Aorta (tissue), 5 donors: Measurements from ENCODE around the gene GPR25. TPM values are rescaled to one million over a fixed set of nuclear protein-coding genes. Genes with fewer than 3 reads are reported as not detected.

Experiments used
- ATAC-seq: fragments of 200-7000 bp; cut with Tn5 transposase; one replicate; pipeline ENCODE4 v1.9.1; 2022; ENCODE audit warnings: moderate library complexity; ENCODE audit not compliant: low FRiP score
- DNase-seq, 2 donors: peaks; one replicate each; pipeline ENCODE4 v3.0.0-alpha.2; 2020
- H3K27ac ChIP-seq, 2 donors: one replicate each; pipeline ENCODE4 v1.5.1; 2013; ENCODE audit warnings: low read length in 2 of 2, mild to moderate bottlenecking in 2 of 2, moderate library complexity in 2 of 2, control low read depth in 1 of 2, inconsistent platforms in 1 of 2, low read depth in 1 of 2
- H3K27me3 ChIP-seq, 2 donors: one replicate each; pipeline ENCODE4 v1.6.1; 2013; ENCODE audit warnings: control low read depth in 1 of 2, low read length in 1 of 2, mild to moderate bottlenecking in 1 of 2, moderate library complexity in 1 of 2; ENCODE audit not compliant: insufficient read depth in 2 of 2, control insufficient read depth in 1 of 2
- H3K36me3 ChIP-seq, 2 donors: one replicate each; pipeline ENCODE4 v1.6.1; 2013; ENCODE audit warnings: control low read depth in 1 of 2, low read length in 1 of 2, mild to moderate bottlenecking in 1 of 2; ENCODE audit not compliant: insufficient read depth in 2 of 2, control insufficient read depth in 1 of 2
- H3K4me1 ChIP-seq, 2 donors: one replicate each; pipeline ENCODE4 v1.6.1; 2013; ENCODE audit warnings: low read length in 2 of 2, control low read depth in 1 of 2, mild to moderate bottlenecking in 1 of 2, moderate library complexity in 1 of 2; ENCODE audit not compliant: insufficient read depth in 2 of 2, control insufficient read depth in 1 of 2
- H3K4me3 ChIP-seq, 2 donors: one replicate each; pipeline ENCODE4 v1.5.1; 2013; ENCODE audit warnings: low read length in 2 of 2, control low read depth in 1 of 2, mild to moderate bottlenecking in 1 of 2
- H3K9me3 ChIP-seq: one replicate; pipeline ENCODE4 v1.6.1; 2013; ENCODE audit warnings: mild to moderate bottlenecking, low read length; ENCODE audit not compliant: control insufficient read depth
- WGBS, 2 donors: extraction: QIAGEN DNeasy Blood & Tissue Kit; methylation state at CpG; one replicate each; pipeline ENCODE4 v1.1.7; 2013; 5-methylcytosine and 5-hydroxymethylcytosine counted together
- intact Hi-C, 2 donors: fragments of 100-400 bp; cut with DNase I; formaldehyde crosslinking; loops; one replicate each; pipeline versions ENCODE4 v1.14.2 to v1.15.0; 2022
- polyA plus RNA-seq, 2 donors: library from polyadenylated mRNA; stranded (reverse); fragments of 200-250 nt; gene quantifications; one replicate each; pipeline ENCODE4 v1.2.3, GENCODE V29; 2013
- total RNA-seq, 2 donors: library from RNA; stranded (reverse); fragmentation: NEBNext Ultra II Directional; extraction: Animal tissue kit (Norgen Biotek cat#: 25700); gene quantifications; one replicate each; pipeline ENCODE4 v1.2.1, GENCODE V29; 2021
- donor health status: healthy with polysubstance abuse.
- donor health status: Bipolar disorder and iron deficiency.
- donor health status: DM: no; HTN: no; CAD: no.
- donor health status: DM: no; HTN: no; CAD: no.
- donor health status: DM: yes; HTN: yes; CAD: no.

The GPR25 gene
- total and polyA plus RNA-seq, 4 donors, result not detected

DNA sequence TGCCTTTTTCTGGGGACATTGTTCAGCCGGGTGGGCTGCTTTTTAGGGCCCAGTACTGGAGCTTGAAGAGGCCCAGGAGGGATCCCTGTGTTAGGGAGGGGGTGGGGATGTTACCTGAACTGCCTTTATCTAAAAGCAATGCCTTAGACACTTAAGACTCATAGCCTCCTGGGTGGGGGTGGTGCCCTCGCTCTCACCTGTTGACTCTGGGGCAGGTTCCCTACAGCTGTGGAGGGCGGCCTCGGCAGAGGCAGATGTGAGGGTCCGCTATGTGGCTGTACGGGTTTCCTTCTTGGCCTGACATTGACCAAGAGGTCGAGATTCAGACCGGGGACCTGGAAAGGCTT, 22.6 kb downstream of the GPR25 start:
- no peak for ATAC-seq
- H3K27ac ChIP-seq, result no peak overlapping the region
- no peaks in the 10 kb centered on the region for H3K4me1 ChIP-seq
- H3K27me3 ChIP-seq, result no peaks in the 10 kb centered on the region
- no peak overlapping the region for H3K4me3 ChIP-seq
- H3K9me3 ChIP-seq, result no peaks in the 10 kb centered on the region
- DNase-seq, result peak in 1 of 2 donors; percentile 11
- WGBS, 2 donors, result 90 to 94% methylated on average over 8 of the region's 8 CpGs
- no peaks in the 10 kb centered on the region for H3K36me3 ChIP-seq
- intact Hi-C loops, result no loop called here

GRCh38 chr1:200895801-200896530, 23.2 kb downstream of the GPR25 start:
- ATAC-seq (no peak), DNase-seq (no peak)
- no peaks in the 10 kb centered on the region for H3K27me3 ChIP-seq
- no peaks in the 10 kb centered on the region for H3K9me3 ChIP-seq
- 90 to 95% methylated on average over 9 of the region's 9 CpGs for WGBS, 2 donors
- H3K4me3 ChIP-seq, result no peak overlapping the region
- H3K36me3 ChIP-seq, result no peaks in the 10 kb centered on the region
- H3K4me1 ChIP-seq, result no peaks in the 10 kb centered on the region
- H3K27ac ChIP-seq, result no peak overlapping the region
- intact Hi-C loops, result no loop called here

DNA sequence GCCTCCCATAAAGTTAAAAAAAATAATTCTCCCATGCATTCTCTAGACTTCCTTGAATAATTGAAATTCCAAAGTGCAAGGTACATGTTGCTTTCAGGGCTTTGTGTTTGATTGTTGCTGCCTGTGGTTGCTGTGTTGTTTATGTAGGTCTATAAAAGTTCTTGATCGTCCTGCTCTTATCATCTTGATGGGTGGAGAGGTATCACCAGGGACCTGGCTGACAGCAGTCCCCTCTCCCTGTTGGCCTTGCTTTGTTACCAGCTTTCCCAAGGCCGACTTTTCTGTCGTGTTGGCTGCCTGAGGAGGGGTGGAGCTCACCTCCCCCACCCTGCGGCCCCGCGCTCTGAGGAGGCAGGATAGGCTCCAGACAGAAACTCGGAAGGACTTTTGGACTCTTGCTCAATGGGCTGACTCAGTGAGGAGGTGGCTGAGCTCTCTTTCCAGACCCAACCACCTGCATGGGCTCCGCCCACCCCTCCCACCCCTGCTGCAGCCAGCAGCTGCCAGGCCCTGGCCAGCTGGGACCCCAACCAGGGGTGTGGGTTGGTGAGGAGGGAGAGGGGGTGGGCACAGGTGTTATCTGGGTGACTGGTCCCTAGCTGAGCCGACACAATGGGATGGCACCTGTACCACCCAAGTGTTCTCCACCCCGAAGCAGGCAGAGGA, 23.9 kb downstream of the GPR25 start:
- Histone ChIP-seq H3K27me3 (no peaks in the 10 kb centered on the region), H3K4me3 (no peak overlapping the region), H3K27ac (no peak overlapping the region), H3K4me1 (no peaks in the 10 kb centered on the region), H3K9me3 (no peaks in the 10 kb centered on the region), H3K36me3 (no peaks in the 10 kb centered on the region)
- intact Hi-C loops, result no loop called here
- ATAC-seq (no peak), DNase-seq (peak in 1 of 2 donors; percentile 43)
- WGBS, 2 donors, result 80 to 84% methylated on average over 10 of the region's 10 CpGs

DNA sequence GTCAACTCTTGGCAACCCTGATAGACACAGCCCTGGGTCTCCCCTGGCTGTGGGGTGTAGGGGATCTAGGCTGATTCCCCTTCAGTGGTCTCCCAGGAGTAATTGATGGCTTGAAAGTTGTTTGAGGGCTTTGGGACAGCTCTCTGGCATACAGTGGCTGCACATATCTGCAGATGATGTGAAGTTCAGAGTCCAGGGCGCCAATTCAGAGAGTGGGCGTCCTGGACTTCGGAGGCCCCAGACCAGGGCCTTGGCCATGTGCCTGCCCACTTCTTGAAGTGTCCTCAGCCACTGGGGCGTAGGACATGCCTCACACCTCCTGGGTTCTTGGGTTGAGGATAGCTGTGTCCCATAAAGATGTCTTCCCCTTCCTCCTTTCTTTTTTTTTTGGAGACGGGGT, 24.5 kb downstream of the GPR25 start:
- intact Hi-C loops, result no loop called here
- Histone ChIP-seq H3K4me1 (no peaks in the 10 kb centered on the region), H3K27ac (no peak overlapping the region), H3K9me3 (no peaks in the 10 kb centered on the region), H3K4me3 (no peak overlapping the region), H3K27me3 (no peaks in the 10 kb centered on the region), H3K36me3 (no peaks in the 10 kb centered on the region)
- DNase-seq (no peak), ATAC-seq (no peak)
- WGBS, 2 donors, result 95 to 96% methylated on average over 5 of the region's 5 CpGs

GRCh38 chr1:200899015-200899386, 26.2 kb downstream of the GPR25 start:
- H3K4me3 ChIP-seq, result no peak overlapping the region
- no peaks in the 10 kb centered on the region for H3K9me3 ChIP-seq
- H3K27ac ChIP-seq, result no peak overlapping the region
- no peaks in the 10 kb centered on the region for H3K4me1 ChIP-seq
- WGBS, 2 donors, result 66 to 74% methylated on average over 3 of the region's 3 CpGs
- ATAC-seq (no peak), DNase-seq (no peak)
- H3K27me3 ChIP-seq, result no peaks in the 10 kb centered on the region
- intact Hi-C loops, result no loop called here
- no peaks in the 10 kb centered on the region for H3K36me3 ChIP-seq

- Histone ChIP-seq H3K27ac (no peak overlapping the region), H3K4me1 (no peaks in the 10 kb centered on the region), H3K9me3 (no peaks in the 10 kb centered on the region), H3K27me3 (no peaks in the 10 kb centered on the region), H3K36me3 (no peaks in the 10 kb centered on the region), H3K4me3 (no peak overlapping the region)
- ATAC-seq (no peak), DNase-seq (peak in 1 of 2 donors; percentile 24)
- 96% methylated on average over 10 of the region's 10 CpGs for WGBS, 2 donors
- intact Hi-C loops, result no loop called here
Observed at GRCh38 chr1:200899451-200899915, 26.7 kb downstream of the GPR25 start.

GRCh38 chr1:200899954-200900867, 27.4 kb downstream of the GPR25 start:
- intact Hi-C loops, result no loop called here
- Histone ChIP-seq H3K27ac (no peak overlapping the region), H3K27me3 (no peaks in the 10 kb centered on the region), H3K4me3 (no peak overlapping the region), H3K9me3 (no peaks in the 10 kb centered on the region), H3K4me1 (no peaks in the 10 kb centered on the region), H3K36me3 (no peaks in the 10 kb centered on the region)
- ATAC-seq, result no peak
- DNase-seq, result peak in 1 of 2 donors; percentile 36
- 93 to 94% methylated on average over 16 of the region's 16 CpGs for WGBS, 2 donors

DNA sequence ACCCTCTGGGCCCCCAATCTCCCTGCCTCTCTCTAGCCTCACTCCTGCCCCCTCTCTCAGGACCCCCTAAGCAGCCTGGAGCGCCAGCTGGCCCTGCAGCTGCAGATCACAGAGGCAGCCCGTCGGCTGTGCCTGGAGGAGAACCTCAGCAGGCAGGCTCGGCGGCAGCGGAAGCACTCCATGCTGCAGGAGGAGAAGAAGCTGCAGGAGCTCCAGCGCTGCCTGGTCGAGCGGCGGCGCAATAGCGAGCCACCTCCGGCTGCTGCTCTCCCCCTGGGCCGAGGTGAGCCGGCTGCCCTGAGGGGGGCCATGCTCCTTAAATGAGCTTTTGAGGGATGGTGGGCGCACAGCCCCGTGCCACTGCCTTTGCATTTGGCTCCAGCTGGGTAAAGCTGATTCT, 28.1 kb downstream of the GPR25 start:
- ATAC-seq (no peak), DNase-seq (peak in 1 of 2 donors; percentile 22)
- intact Hi-C loops, result no loop called here
- H3K9me3 ChIP-seq, result no peaks in the 10 kb centered on the region
- H3K27me3 ChIP-seq, result no peaks in the 10 kb centered on the region
- WGBS, 2 donors, result 94 to 95% methylated on average over 17 of the region's 17 CpGs
- no peak overlapping the region for H3K4me3 ChIP-seq
- H3K4me1 ChIP-seq, result no peaks in the 10 kb centered on the region
- H3K27ac ChIP-seq, result no peak overlapping the region
- H3K36me3 ChIP-seq, result no peaks in the 10 kb centered on the region
